Measurements from ENCODE around the gene CCDC177.

The CCDC177 gene

DNA sequence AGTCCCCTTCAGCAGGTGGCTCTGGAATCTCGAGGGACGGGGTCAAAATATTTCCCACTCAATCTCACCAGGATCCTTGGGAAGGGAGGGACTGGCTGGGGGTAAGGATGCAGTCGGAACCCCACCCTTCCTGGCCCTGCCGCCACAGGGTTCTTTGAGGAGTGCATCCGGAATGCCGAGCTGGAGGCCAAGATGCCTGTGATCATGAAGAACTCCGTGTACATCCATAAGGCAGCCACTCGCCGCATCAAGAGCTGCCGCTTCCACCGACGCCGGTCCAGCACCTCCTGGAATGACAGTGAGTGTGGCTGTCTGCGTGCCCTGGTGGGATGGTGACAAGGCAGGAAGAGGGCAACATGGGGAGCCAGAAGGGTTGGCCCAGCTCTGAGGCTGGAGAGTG is 47.0 kb downstream of the CCDC177 start:
- DNase-seq, result no peak

GRCh38 chr14:69525896-69526295 is 48.8 kb downstream of the CCDC177 start:
- no peak for DNase-seq

DNA sequence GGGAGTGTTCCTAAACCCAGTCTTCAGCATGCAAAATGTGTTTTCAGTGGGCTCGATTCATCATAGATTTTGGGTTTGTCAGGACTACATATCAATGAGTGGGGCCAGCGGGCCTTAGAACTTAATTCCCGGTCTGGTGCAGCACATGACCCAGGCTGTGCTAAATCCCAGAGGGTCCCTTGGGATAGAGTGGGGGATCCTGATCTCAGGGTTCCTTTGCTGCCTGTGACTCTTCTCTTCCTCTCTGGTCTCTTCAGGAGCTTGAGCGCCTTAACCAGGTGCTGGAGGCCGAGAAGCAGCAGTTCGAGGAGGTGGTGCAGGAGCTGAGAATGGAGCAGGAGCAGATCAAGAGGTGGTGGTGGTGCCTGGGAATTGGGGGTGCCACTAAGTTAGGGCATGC is 52.6 kb downstream of the CCDC177 start:
- no peak for DNase-seq
